WTC11 (cell line): ENCODE results near the gene NUP210. TPM values are rescaled to one million over a fixed set of nuclear protein-coding genes. Genes with fewer than 3 reads are reported as not detected.

Experiments
- ATAC-seq: fragments of 200-7000 bp; cut with Tn5 transposase; 2 replicates; pipeline ENCODE4 v1.10.0; 2021; ENCODE audit warnings: mild to moderate bottlenecking, moderate library complexity
- CTCF ChIA-PET: fragments of 300-600 bp; sonication (Branson Sonifier 250); formaldehyde crosslinking; loops from one replicate; lab custom pipeline; 2021; ENCODE audit warnings: antibody characterized with exemption; lab: Charles Lee
- POLR2A ChIA-PET: fragments of 350-600 bp; sonication (Branson Sonifier 250); formaldehyde crosslinking; loops from one replicate; lab custom pipeline; 2021; ENCODE audit warnings: antibody characterized with exemption; lab: Charles Lee
- DNase-seq: peaks from one replicate; pipeline ENCODE4 v3.0.0; 2021; ENCODE audit warnings: low spot score
- H3K27ac Mint-ChIP-seq: 2 replicates; pipeline ENCODE4 v1.8.0; 2021; ENCODE audit warnings: mixed read lengths
- H3K27me3 Mint-ChIP-seq: 2 replicates; pipeline ENCODE4 v1.8.0; 2021; ENCODE audit warnings: low read depth, mild to moderate bottlenecking, moderate library complexity, mixed read lengths
- H3K36me3 Mint-ChIP-seq: 2 replicates; pipeline ENCODE4 v1.8.0; 2021; ENCODE audit warnings: mixed read lengths
- H3K4me1 Mint-ChIP-seq: 2 replicates; pipeline ENCODE4 v1.8.0; 2022; ENCODE audit warnings: mixed read lengths
- H3K4me3 Mint-ChIP-seq: 2 replicates; pipeline ENCODE4 v1.8.0; 2021; ENCODE audit warnings: mild to moderate bottlenecking, moderate library complexity, mixed read lengths
- H3K9me3 Mint-ChIP-seq: 2 replicates; pipeline ENCODE4 v1.8.0; 2021; ENCODE audit warnings: mixed read lengths
- ELF4 ChIP-seq: sonication (generic); formaldehyde crosslinking; IDR thresholded peaks from 2 replicates; pipeline ENCODE4 v1.8.1; 2022; ENCODE audit warnings: low read depth, mild to moderate bottlenecking, moderate library complexity, missing genetic modification reagents
- FOXP1 ChIP-seq: sonication (generic); formaldehyde crosslinking; IDR thresholded peaks from 2 replicates; pipeline ENCODE4 v1.8.0; 2022; ENCODE audit warnings: missing genetic modification reagents, mild to moderate bottlenecking, moderate library complexity, borderline replicate concordance
- FOXP4 ChIP-seq: sonication (generic); formaldehyde crosslinking; IDR thresholded peaks from 2 replicates; pipeline ENCODE4 v1.8.0; 2022; ENCODE audit warnings: mild to moderate bottlenecking, missing genetic modification reagents
- GRHL2 ChIP-seq: fragments of 250-450 bp; sonication (Bioruptor Pico); IDR thresholded peaks from 2 replicates; pipeline ENCODE4 v1.8.0; 2022; ENCODE audit warnings: mild to moderate bottlenecking, moderate library complexity; ENCODE audit not compliant: insufficient replicate concordance, severe bottlenecking
- HMGXB4 ChIP-seq: sonication (generic); formaldehyde crosslinking; IDR thresholded peaks from 2 replicates; pipeline ENCODE4 v1.8.1; 2023; ENCODE audit warnings: mild to moderate bottlenecking, moderate library complexity, missing genetic modification reagents
- MXD4 ChIP-seq: fragments of 250-450 bp; sonication (Bioruptor Pico); IDR thresholded peaks from 2 replicates; pipeline ENCODE4 v1.8.0; 2021; ENCODE audit warnings: mild to moderate bottlenecking, moderate library complexity, borderline replicate concordance
- PREB ChIP-seq: sonication (generic); formaldehyde crosslinking; IDR thresholded peaks from 2 replicates; pipeline ENCODE4 v1.8.1; 2022; ENCODE audit warnings: mild to moderate bottlenecking, missing genetic modification reagents, moderate library complexity, borderline replicate concordance
- TCF7 ChIP-seq: sonication (generic); formaldehyde crosslinking; IDR thresholded peaks from 2 replicates; pipeline ENCODE4 v1.8.0; 2022; ENCODE audit warnings: mild to moderate bottlenecking, low read depth, missing genetic modification reagents, moderate library complexity
- TP53 ChIP-seq: sonication (generic); formaldehyde crosslinking; IDR thresholded peaks from 2 replicates; pipeline ENCODE4 v1.8.1; 2023; ENCODE audit warnings: mild to moderate bottlenecking, missing genetic modification reagents
- ZNF423 ChIP-seq: fragments of 250-450 bp; sonication (Bioruptor Pico); IDR thresholded peaks from 2 replicates; pipeline ENCODE4 v2.1.2; 2022; ENCODE audit warnings: mild to moderate bottlenecking, moderate library complexity
- ZNF671 ChIP-seq: fragments of 250-450 bp; sonication (Bioruptor Pico); IDR thresholded peaks from 2 replicates; pipeline ENCODE4 v1.8.0; 2021; ENCODE audit warnings: mild to moderate bottlenecking
- total RNA-seq: library from RNA; stranded (reverse); gene quantifications from 3 replicates; pipeline ENCODE4 v1.2.3, GENCODE V29; 2021
- TF ChIP-seq, protein P1 (sequence below): fragments of 250-450 bp; sonication (Bioruptor Pico); IDR thresholded peaks from 2 replicates; pipeline ENCODE4 v1.8.0; 2021; ENCODE audit warnings: mild to moderate bottlenecking
- TF ChIP-seq, protein P2 (sequence below): sonication (generic); formaldehyde crosslinking; IDR thresholded peaks from 2 replicates; pipeline ENCODE4 v1.8.0; 2022; ENCODE audit warnings: mild to moderate bottlenecking, missing genetic modification reagents
- TF ChIP-seq, protein P3 (sequence below): sonication (generic); formaldehyde crosslinking; IDR thresholded peaks from 2 replicates; pipeline ENCODE4 v1.8.1; 2023; ENCODE audit warnings: mild to moderate bottlenecking, missing genetic modification reagents, moderate library complexity
- TF ChIP-seq, protein P4 (sequence below): sonication (generic); formaldehyde crosslinking; IDR thresholded peaks from 2 replicates; pipeline ENCODE4 v1.8.0; 2023; ENCODE audit warnings: missing genetic modification reagents, mild to moderate bottlenecking, borderline replicate concordance

The NUP210 gene
- total RNA-seq, 1 experiment from 2014 or later: 59.2 TPM

- TF ChIP-seq, protein P1, sequence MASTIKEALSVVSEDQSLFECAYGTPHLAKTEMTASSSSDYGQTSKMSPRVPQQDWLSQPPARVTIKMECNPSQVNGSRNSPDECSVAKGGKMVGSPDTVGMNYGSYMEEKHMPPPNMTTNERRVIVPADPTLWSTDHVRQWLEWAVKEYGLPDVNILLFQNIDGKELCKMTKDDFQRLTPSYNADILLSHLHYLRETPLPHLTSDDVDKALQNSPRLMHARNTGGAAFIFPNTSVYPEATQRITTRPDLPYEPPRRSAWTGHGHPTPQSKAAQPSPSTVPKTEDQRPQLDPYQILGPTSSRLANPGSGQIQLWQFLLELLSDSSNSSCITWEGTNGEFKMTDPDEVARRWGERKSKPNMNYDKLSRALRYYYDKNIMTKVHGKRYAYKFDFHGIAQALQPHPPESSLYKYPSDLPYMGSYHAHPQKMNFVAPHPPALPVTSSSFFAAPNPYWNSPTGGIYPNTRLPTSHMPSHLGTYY: no peak
Measured at GRCh38 chr3:13462822-13463221, 42.7 kb upstream of the NUP210 start (continued).

DNA sequence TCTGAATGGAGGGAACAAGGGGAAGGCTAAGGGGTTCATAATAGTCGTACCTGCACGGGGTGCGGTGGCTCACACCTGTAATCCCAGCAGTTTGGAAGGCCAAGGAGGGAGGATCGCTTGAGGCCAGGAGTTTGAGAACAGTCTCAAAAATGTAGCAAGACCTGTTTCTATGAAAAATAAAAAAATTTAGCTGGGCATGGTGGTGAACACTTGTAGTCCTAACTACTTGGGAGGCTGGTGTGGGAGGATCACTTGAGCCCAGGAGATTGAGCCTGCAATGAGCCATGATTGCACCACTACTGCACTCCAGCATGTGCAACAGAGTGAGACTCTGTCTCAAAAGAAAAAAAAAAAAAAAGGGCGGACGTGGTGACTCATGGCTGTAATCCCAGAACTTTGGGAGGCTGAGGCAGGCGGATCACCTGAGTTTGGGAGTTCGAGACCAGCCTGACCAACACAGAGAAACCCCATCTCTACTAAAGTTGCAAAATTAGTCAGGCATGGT, 42.1 kb upstream of the NUP210 start:
- CTCF ChIA-PET: interaction anchor here (0.7 to 4.2 kb wide), 21 partner anchors 9 to 370 kb away, joined by 3 to 30 read pairs (median 8); partner anchors contain the start of gene HDAC11
- ATAC-seq: no peak
- no peak overlapping the region for H3K4me3 Mint-ChIP-seq
- POLR2A ChIA-PET: interaction anchor here (1.6 kb wide), 2 partner anchors 10 to 18 kb away, joined by 4 to 5 read pairs; partner anchors contain the start of gene HDAC11
- no peak for DNase-seq
- no peaks in the 10 kb centered on the region for H3K36me3 Mint-ChIP-seq
- 0 out of 2 replicates have a peak overlapping the region, but pooled peaks have one; percentile 41 for H3K27ac Mint-ChIP-seq
- peaks cover 14% of the 10 kb centered on the region for H3K4me1 Mint-ChIP-seq
- peaks cover 36% of the 10 kb centered on the region for H3K27me3 Mint-ChIP-seq
- TF ChIP-seq HMGXB4 (no peak), MXD4 (CRISPR knock-in tag) (no peak), ZNF423 (CRISPR knock-in tag) (no peak), FOXP1 (no peak), ZNF671 (CRISPR knock-in tag) (no peak), ELF4 (CRISPR knock-in tag) (no peak), TCF7 (CRISPR knock-in tag) (no peak), PREB (no peak), TP53 (CRISPR knock-in tag) (no peak), GRHL2 (CRISPR knock-in tag) (no peak), FOXP4 (no peak)
- TF ChIP-seq, protein P2, sequence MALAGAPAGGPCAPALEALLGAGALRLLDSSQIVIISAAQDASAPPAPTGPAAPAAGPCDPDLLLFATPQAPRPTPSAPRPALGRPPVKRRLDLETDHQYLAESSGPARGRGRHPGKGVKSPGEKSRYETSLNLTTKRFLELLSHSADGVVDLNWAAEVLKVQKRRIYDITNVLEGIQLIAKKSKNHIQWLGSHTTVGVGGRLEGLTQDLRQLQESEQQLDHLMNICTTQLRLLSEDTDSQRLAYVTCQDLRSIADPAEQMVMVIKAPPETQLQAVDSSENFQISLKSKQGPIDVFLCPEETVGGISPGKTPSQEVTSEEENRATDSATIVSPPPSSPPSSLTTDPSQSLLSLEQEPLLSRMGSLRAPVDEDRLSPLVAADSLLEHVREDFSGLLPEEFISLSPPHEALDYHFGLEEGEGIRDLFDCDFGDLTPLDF (CRISPR knock-in tag): no peak
- TF ChIP-seq, protein P3, sequence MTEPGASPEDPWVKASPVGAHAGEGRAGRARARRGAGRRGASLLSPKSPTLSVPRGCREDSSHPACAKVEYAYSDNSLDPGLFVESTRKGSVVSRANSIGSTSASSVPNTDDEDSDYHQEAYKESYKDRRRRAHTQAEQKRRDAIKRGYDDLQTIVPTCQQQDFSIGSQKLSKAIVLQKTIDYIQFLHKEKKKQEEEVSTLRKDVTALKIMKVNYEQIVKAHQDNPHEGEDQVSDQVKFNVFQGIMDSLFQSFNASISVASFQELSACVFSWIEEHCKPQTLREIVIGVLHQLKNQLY: no peak
- TF ChIP-seq, protein P4, sequence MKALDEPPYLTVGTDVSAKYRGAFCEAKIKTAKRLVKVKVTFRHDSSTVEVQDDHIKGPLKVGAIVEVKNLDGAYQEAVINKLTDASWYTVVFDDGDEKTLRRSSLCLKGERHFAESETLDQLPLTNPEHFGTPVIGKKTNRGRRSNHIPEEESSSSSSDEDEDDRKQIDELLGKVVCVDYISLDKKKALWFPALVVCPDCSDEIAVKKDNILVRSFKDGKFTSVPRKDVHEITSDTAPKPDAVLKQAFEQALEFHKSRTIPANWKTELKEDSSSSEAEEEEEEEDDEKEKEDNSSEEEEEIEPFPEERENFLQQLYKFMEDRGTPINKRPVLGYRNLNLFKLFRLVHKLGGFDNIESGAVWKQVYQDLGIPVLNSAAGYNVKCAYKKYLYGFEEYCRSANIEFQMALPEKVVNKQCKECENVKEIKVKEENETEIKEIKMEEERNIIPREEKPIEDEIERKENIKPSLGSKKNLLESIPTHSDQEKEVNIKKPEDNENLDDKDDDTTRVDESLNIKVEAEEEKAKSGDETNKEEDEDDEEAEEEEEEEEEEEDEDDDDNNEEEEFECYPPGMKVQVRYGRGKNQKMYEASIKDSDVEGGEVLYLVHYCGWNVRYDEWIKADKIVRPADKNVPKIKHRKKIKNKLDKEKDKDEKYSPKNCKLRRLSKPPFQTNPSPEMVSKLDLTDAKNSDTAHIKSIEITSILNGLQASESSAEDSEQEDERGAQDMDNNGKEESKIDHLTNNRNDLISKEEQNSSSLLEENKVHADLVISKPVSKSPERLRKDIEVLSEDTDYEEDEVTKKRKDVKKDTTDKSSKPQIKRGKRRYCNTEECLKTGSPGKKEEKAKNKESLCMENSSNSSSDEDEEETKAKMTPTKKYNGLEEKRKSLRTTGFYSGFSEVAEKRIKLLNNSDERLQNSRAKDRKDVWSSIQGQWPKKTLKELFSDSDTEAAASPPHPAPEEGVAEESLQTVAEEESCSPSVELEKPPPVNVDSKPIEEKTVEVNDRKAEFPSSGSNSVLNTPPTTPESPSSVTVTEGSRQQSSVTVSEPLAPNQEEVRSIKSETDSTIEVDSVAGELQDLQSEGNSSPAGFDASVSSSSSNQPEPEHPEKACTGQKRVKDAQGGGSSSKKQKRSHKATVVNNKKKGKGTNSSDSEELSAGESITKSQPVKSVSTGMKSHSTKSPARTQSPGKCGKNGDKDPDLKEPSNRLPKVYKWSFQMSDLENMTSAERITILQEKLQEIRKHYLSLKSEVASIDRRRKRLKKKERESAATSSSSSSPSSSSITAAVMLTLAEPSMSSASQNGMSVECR (CRISPR knock-in tag): no peak
- TF ChIP-seq, protein P1: no peak
- H3K9me3 Mint-ChIP-seq: no peaks in the 10 kb centered on the region
